Caco-2 (cell line): Measurements from ENCODE around the gene NOTO. TPM values are rescaled to one million over a fixed set of nuclear protein-coding genes. Genes with fewer than 3 reads are reported as not detected.

ENCODE experiments used
- BruUV-seq: library from RNA; stranded (reverse); fragments of 400-500 nt; replicated peaks from 2 replicates; lab custom pipeline; 2021; lab: Mats Ljungman, UMichigan
- CTCF ChIA-PET: fragments of 300-600 bp; sonication (Branson Sonifier 250); formaldehyde crosslinking; loops from one replicate; lab custom pipeline; 2022; ENCODE audit warnings: antibody characterized with exemption; lab: Charles Lee
- POLR2A ChIA-PET: fragments of 300-600 bp; sonication (Branson Sonifier 250); formaldehyde crosslinking; loops from one replicate; lab custom pipeline; 2022; ENCODE audit warnings: antibody characterized with exemption; lab: Charles Lee
- DNase-seq, 2 experiments: peaks; one replicate each; pipeline versions ENCODE4 v3.0.0 to v3.0.0-alpha.2; 2020 to 2022
- H3K27me3 ChIP-seq: replicated peaks from 2 replicates; pipeline ENCODE4 v1.6.0; 2011; ENCODE audit warnings: low read length; ENCODE audit not compliant: control insufficient read depth, insufficient read depth
- H3K36me3 ChIP-seq: 2 replicates; pipeline ENCODE4 v1.5.1; 2011; ENCODE audit warnings: low read length; ENCODE audit not compliant: control insufficient read depth, insufficient read depth
- H3K4me1 ChIP-seq: fragments of 250-450 bp; sonication (Bioruptor Pico); 2 replicates; pipeline ENCODE4 v1.5.1; 2020; ENCODE audit warnings: mild to moderate bottlenecking
- H3K4me3 ChIP-seq: 2 replicates; pipeline ENCODE4 v1.5.1; 2011; ENCODE audit warnings: low read depth, mild to moderate bottlenecking, control low read depth, low read length
- H3K9me3 ChIP-seq: fragments of 250-450 bp; sonication (Bioruptor Pico); 2 replicates; pipeline ENCODE4 v1.5.1; 2020; ENCODE audit warnings: mild to moderate bottlenecking, moderate library complexity
- H3K27ac Mint-ChIP-seq: one replicate; pipeline ENCODE4 v1.8.0; 2022; ENCODE audit warnings: mixed read lengths; ENCODE audit not compliant: unreplicated experiment
- H3K27me3 Mint-ChIP-seq: one replicate; pipeline ENCODE4 v1.8.0; 2022; ENCODE audit warnings: mixed read lengths; ENCODE audit not compliant: insufficient read depth, unreplicated experiment
- H3K36me3 Mint-ChIP-seq: one replicate; pipeline ENCODE4 v1.8.0; 2022; ENCODE audit warnings: mild to moderate bottlenecking, mixed read lengths; ENCODE audit not compliant: insufficient read depth, unreplicated experiment
- H3K4me1 Mint-ChIP-seq: one replicate; pipeline ENCODE4 v1.8.0; 2022; ENCODE audit warnings: low read depth, mixed read lengths; ENCODE audit not compliant: unreplicated experiment
- H3K4me3 Mint-ChIP-seq: one replicate; pipeline ENCODE4 v1.8.0; 2022; ENCODE audit warnings: mild to moderate bottlenecking, moderate library complexity, mixed read lengths; ENCODE audit not compliant: unreplicated experiment
- H3K9me3 Mint-ChIP-seq: one replicate; pipeline ENCODE4 v1.8.0; 2022; ENCODE audit warnings: mixed read lengths; ENCODE audit not compliant: unreplicated experiment
- intact Hi-C: fragments of 100-400 bp; cut with micrococcal nuclease; formaldehyde crosslinking; loops from one replicate; pipeline ENCODE4 v1.10.0; 2022; ENCODE audit not compliant: unreplicated experiment
- total RNA-seq: library from RNA; stranded (reverse); gene quantifications from 2 replicates; pipeline ENCODE4 v1.2.3, GENCODE V29; 2022
- TF ChIP-seq, protein P1 (sequence below), 2 experiments: fragments of 200-600 bp in 1 of 2; IDR thresholded peaks; 1 replicate in 1 of 2; 2 replicates in 1 of 2; pipeline versions ENCODE4 v1.5.1 to v1.8.0; 2011 to 2022; ENCODE audit warnings: antibody characterized with exemption in 1 of 2, control low read depth in 1 of 2, inconsistent platforms in 1 of 2, low read depth in 1 of 2, low read length in 1 of 2, mild to moderate bottlenecking in 1 of 2, moderate library complexity in 1 of 2; ENCODE audit not compliant: insufficient read depth in 1 of 2, severe bottlenecking in 1 of 2, unreplicated experiment in 1 of 2

Gene NOTO
- total RNA-seq, 1 experiment from 2014 or later, result not detected

- CTCF ChIA-PET, result no interaction called here
- peaks cover 82% of the 10 kb centered on the region for H3K36me3 Mint-ChIP-seq
Observed at GRCh38 chr2:73239776-73240175, 37.4 kb downstream of the NOTO start.

DNA sequence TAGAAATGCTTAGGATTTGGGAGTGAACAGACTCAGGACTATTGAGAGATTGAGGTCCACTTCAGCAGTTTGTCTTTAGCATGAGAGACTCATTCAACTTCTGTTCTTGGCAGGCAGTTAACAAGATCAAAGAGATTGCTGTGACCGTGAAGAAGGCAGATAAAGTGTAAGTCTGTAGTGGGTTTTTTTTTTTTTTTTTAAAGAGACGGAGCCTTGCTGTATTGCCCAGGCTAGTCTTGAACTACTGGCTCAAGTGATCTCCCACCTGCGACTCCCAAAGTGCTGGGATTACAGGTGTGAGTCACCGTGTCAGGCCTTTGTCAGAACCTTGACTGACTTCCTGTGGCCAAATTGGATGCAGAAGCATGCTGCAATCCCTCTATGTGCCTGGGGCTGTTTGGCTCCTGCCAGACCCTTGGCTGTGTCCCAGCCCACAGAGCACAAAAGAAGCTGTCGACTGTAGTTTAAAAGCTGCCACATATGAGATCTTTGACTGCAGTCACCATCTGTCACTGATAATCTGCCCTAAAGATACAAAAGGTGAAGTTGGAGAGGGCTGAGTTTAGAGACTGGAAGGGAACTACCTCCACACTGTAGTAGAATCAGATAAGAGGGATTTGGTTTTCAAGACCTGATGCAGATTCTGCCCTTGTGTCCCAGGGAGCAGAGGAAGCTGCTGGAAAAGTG is 41.7 kb downstream of the NOTO start:
- Histone ChIP-seq H3K4me1 (no peaks in the 10 kb centered on the region), H3K4me3 (no peak overlapping the region), H3K9me3 (no peaks in the 10 kb centered on the region), H3K27me3 (no peaks in the 10 kb centered on the region), H3K36me3 (peaks cover 2% of the 10 kb centered on the region)
- Mint-ChIP-seq H3K4me3 (no peak overlapping the region), H3K27ac (no peak overlapping the region), H3K9me3 (no peaks in the 10 kb centered on the region), H3K4me1 (no peaks in the 10 kb centered on the region), H3K36me3 (peaks cover 91% of the 10 kb centered on the region), H3K27me3 (no peaks in the 10 kb centered on the region)
- intact Hi-C loops, result no loop called here
- no TSS peak for BruUV-seq
- POLR2A ChIA-PET, result no interaction called here
- CTCF ChIA-PET, result no interaction called here
- TF ChIP-seq, protein P1, sequence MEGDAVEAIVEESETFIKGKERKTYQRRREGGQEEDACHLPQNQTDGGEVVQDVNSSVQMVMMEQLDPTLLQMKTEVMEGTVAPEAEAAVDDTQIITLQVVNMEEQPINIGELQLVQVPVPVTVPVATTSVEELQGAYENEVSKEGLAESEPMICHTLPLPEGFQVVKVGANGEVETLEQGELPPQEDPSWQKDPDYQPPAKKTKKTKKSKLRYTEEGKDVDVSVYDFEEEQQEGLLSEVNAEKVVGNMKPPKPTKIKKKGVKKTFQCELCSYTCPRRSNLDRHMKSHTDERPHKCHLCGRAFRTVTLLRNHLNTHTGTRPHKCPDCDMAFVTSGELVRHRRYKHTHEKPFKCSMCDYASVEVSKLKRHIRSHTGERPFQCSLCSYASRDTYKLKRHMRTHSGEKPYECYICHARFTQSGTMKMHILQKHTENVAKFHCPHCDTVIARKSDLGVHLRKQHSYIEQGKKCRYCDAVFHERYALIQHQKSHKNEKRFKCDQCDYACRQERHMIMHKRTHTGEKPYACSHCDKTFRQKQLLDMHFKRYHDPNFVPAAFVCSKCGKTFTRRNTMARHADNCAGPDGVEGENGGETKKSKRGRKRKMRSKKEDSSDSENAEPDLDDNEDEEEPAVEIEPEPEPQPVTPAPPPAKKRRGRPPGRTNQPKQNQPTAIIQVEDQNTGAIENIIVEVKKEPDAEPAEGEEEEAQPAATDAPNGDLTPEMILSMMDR (IDR thresholded peaks at IDR 0.05; ENCODE audit: insufficient read depth in 1 of 2, low read depth in 1 of 2, low read length in 1 of 2, severe bottlenecking in 1 of 2, unreplicated experiment in 1 of 2), result no peak
- DNase-seq, result no peak

More at GRCh38 chr2:73239776-73240175, 37.4 kb downstream of the NOTO start:
- Histone ChIP-seq H3K9me3 (no peaks in the 10 kb centered on the region), H3K27me3 (no peaks in the 10 kb centered on the region), H3K36me3 (peaks cover 2% of the 10 kb centered on the region), H3K4me1 (peaks cover 7% of the 10 kb centered on the region; the same call in 1 of the 2 replicates), H3K4me3 (no peak overlapping the region)
- H3K4me3 Mint-ChIP-seq, result no peak overlapping the region
- H3K27me3 Mint-ChIP-seq, result no peaks in the 10 kb centered on the region
- H3K4me1 Mint-ChIP-seq, result peaks cover 20% of the 10 kb centered on the region
- no peaks in the 10 kb centered on the region for H3K9me3 Mint-ChIP-seq
- no peak for DNase-seq
- no peak overlapping the region for H3K27ac Mint-ChIP-seq
- no TSS peak for BruUV-seq
- intact Hi-C loops, result no loop called here
- TF ChIP-seq, protein P1 (IDR thresholded peaks at IDR 0.05; ENCODE audit: insufficient read depth in 1 of 2, low read depth in 1 of 2, low read length in 1 of 2, severe bottlenecking in 1 of 2, unreplicated experiment in 1 of 2), result no peak
- POLR2A ChIA-PET, result no interaction called here

DNA sequence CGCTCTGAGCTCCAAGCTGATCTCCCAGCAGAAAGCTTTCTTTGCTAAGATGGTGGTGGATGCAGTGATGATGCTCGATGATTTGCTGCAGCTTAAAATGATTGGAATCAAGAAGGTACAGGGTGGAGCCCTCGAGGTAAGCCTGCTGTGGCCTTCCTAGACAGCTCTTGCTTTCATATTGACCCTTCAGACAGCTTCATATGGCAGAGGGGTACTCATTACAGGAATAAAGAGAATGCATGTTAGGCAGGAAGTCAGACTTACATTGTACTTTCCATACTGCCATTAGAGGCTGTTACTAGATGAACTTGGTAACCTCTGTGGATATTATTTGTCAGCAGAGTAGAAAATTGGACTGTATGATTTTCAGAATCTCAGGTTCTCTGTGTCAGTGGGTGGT is 42.2 kb downstream of the NOTO start:
- no TSS peak for BruUV-seq
- no peak overlapping the region for H3K4me3 Mint-ChIP-seq
- TF ChIP-seq, protein P1 (IDR thresholded peaks at IDR 0.05; ENCODE audit: insufficient read depth in 1 of 2, low read depth in 1 of 2, low read length in 1 of 2, severe bottlenecking in 1 of 2, unreplicated experiment in 1 of 2), result no peak
- intact Hi-C loops, result no loop called here
- H3K27ac Mint-ChIP-seq, result no peak overlapping the region
- no peaks in the 10 kb centered on the region for H3K27me3 ChIP-seq
- H3K4me3 ChIP-seq, result no peak overlapping the region
- no peaks in the 10 kb centered on the region for H3K4me1 Mint-ChIP-seq
- H3K4me1 ChIP-seq, result no peaks in the 10 kb centered on the region
- H3K9me3 Mint-ChIP-seq, result no peaks in the 10 kb centered on the region
- no peaks in the 10 kb centered on the region for H3K9me3 ChIP-seq
- peaks cover 2% of the 10 kb centered on the region for H3K36me3 ChIP-seq
- H3K36me3 Mint-ChIP-seq, result peaks cover 91% of the 10 kb centered on the region
- ChIA-PET CTCF (no interaction called here), POLR2A (no interaction called here)
- no peak for DNase-seq
- H3K27me3 Mint-ChIP-seq, result no peaks in the 10 kb centered on the region
